A673 (cell line): ENCODE measurements around the gene TMEM255B. TPM values are rescaled to one million over a fixed set of nuclear protein-coding genes. Genes with fewer than 3 reads are reported as not detected.

Source experiments
- BruUV-seq: library from RNA; stranded (reverse); fragments of 400-500 nt; replicated peaks from 2 replicates; lab custom pipeline; 2021; lab: Mats Ljungman, UMichigan
- CTCF ChIA-PET: fragments of 300-600 bp; sonication (Branson Sonifier 250); formaldehyde crosslinking; loops from one replicate; lab custom pipeline; 2022; ENCODE audit warnings: antibody characterized with exemption; lab: Charles Lee
- POLR2A ChIA-PET: fragments of 300-600 bp; sonication (Branson Sonifier 250); formaldehyde crosslinking; loops from one replicate; lab custom pipeline; 2022; ENCODE audit warnings: antibody characterized with exemption; ENCODE audit not compliant: low non-redundant PET; lab: Charles Lee
- DNase-seq: peaks from one replicate; pipeline ENCODE4 v3.0.0-alpha.2; 2015; ENCODE audit warnings: low spot score
- H3K27ac ChIP-seq: fragments of 200-600 bp; sonication (generic); 2 replicates; pipeline ENCODE4 v1.5.1; 2016; ENCODE audit warnings: mixed run types, low read depth, mild to moderate bottlenecking, mixed read lengths, antibody characterized with exemption, low read length; ENCODE audit not compliant: poor library complexity, severe bottlenecking
- H3K27me3 ChIP-seq: fragments of 200-600 bp; sonication (generic); replicated peaks from 2 replicates; pipeline ENCODE4 v1.6.1; 2017; ENCODE audit warnings: mixed run types, low read depth, mild to moderate bottlenecking, mixed read lengths, antibody characterized with exemption, low read length; ENCODE audit not compliant: insufficient read depth, poor library complexity
- H3K36me3 ChIP-seq: fragments of 200-600 bp; sonication (generic); 2 replicates; pipeline ENCODE4 v1.6.1; 2016; ENCODE audit warnings: mixed run types, mild to moderate bottlenecking, mixed read lengths, antibody characterized with exemption, low read length; ENCODE audit not compliant: insufficient read depth, poor library complexity, severe bottlenecking
- H3K4me1 ChIP-seq: fragments of 200-600 bp; sonication (generic); 2 replicates; pipeline ENCODE4 v1.6.1; 2017; ENCODE audit warnings: mixed run types, mild to moderate bottlenecking, mixed read lengths, antibody characterized with exemption, low read length; ENCODE audit not compliant: insufficient read depth, poor library complexity, severe bottlenecking
- H3K4me3 ChIP-seq: fragments of 200-600 bp; sonication (generic); 2 replicates; pipeline ENCODE4 v1.5.1; 2016; ENCODE audit warnings: low read depth, mixed run types, mild to moderate bottlenecking, mixed read lengths, low read length; ENCODE audit not compliant: poor library complexity, severe bottlenecking
- H3K9me3 ChIP-seq: fragments of 200-600 bp; sonication (generic); 2 replicates; pipeline ENCODE4 v1.6.1; 2016; ENCODE audit warnings: mixed run types, low read depth, mild to moderate bottlenecking, mixed read lengths, antibody characterized with exemption, low read length; ENCODE audit not compliant: poor library complexity, severe bottlenecking
- CTCF ChIP-seq: fragments of 300-800, 200-600 bp; sonication (generic); conservative IDR thresholded peaks from 2 replicates; pipeline ENCODE4 v1.5.1; 2017; ENCODE audit warnings: low read depth, mild to moderate bottlenecking, antibody characterized with exemption, low read length, moderate library complexity, mixed read lengths
- EZH2 ChIP-seq: fragments of 200-600 bp; sonication (generic); IDR thresholded peaks from 2 replicates; pipeline ENCODE4 v1.6.1; 2017; ENCODE audit warnings: borderline replicate concordance, low read depth, mild to moderate bottlenecking, mixed read lengths, antibody characterized with exemption, low read length; ENCODE audit not compliant: poor library complexity, severe bottlenecking
- intact Hi-C: fragments of 100-400 bp; cut with micrococcal nuclease; formaldehyde crosslinking; loops from one replicate; pipeline ENCODE4 v1.10.0; 2022; ENCODE audit not compliant: unreplicated experiment
- total RNA-seq: library from RNA; stranded (reverse); gene quantifications from 2 replicates; pipeline ENCODE4 v1.2.3, GENCODE V29; 2021

The TMEM255B gene
- total RNA-seq, 1 experiment from 2014 or later, result 0.06 TPM

GRCh38 chr13:113819731-113820715, 61.0 kb downstream of the TMEM255B start:
- Histone ChIP-seq H3K4me3 (peak overlapping the region; percentile 21), H3K9me3 (no peaks in the 10 kb centered on the region), H3K27me3 (no peaks in the 10 kb centered on the region), H3K36me3 (no peaks in the 10 kb centered on the region), H3K4me1 (peaks cover 8% of the 10 kb centered on the region), H3K27ac (no peak overlapping the region)
- POLR2A ChIA-PET, result no interaction called here
- BruUV-seq, result no TSS peak
- TF ChIP-seq EZH2, result no peak
- no peak for TF ChIP-seq CTCF
- intact Hi-C loops, result no loop called here
- DNase-seq, result no peak
- CTCF ChIA-PET, result no interaction called here

GRCh38 chr13:113820813-113821651, 62.0 kb downstream of the TMEM255B start:
- BruUV-seq, result no TSS peak

More at GRCh38 chr13:113820813-113821651, 62.0 kb downstream of the TMEM255B start:
- TF ChIP-seq CTCF, result no peak
- TF ChIP-seq EZH2, result no peak
- intact Hi-C loops, result no loop called here
- POLR2A ChIA-PET, result no interaction called here
- no peak overlapping the region for H3K27ac ChIP-seq
- peaks cover 8% of the 10 kb centered on the region for H3K4me1 ChIP-seq
- H3K27me3 ChIP-seq, result no peaks in the 10 kb centered on the region
- DNase-seq, result peak; percentile 90
- CTCF ChIA-PET, result no interaction called here
- H3K9me3 ChIP-seq, result no peaks in the 10 kb centered on the region
- H3K36me3 ChIP-seq, result no peaks in the 10 kb centered on the region
- peak overlapping the region; percentile 21 for H3K4me3 ChIP-seq
